ENCODE measurements around the gene DPP10.

DPP10 gene

DNA sequence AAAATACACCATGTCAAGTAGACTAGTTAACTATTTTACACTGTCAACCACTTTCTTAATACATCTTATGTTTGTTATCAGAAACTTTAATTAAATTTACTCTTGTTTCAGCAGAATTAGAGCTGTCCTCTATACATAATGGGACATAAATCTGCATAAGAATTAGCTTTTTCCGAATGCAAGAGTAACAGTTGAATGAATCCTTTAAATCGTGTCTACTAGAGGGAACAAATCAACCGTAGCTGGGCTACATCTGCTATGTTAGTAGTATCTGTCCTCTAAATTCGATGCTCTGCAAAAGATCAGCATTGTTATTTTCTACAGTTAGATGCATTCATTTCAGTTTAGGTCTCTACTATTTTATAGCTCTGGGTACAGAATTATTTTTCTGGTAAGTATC, 1090.6 kb downstream of the DPP10 start:
- Histone ChIP-seq H3K4me3 (ENCODE audit: low read depth in 1 of 2, low read length in 2 of 2) (no peak overlapping the region), H3K4me1 (ENCODE audit: control insufficient read depth in 1 of 2, insufficient read depth in 2 of 2, low read length in 2 of 2) (no peaks in the 10 kb centered on the region), H3K27me3 (ENCODE audit: low read depth, low read length) (no peaks in the 10 kb centered on the region), H3K27ac (ENCODE audit: low read length) (no peak overlapping the region), H3K36me3 (ENCODE audit: control insufficient read depth in 1 of 2, insufficient read depth in 2 of 2, low read length in 2 of 2) (no peaks in the 10 kb centered on the region), H3K9me3 (ENCODE audit: control insufficient read depth in 1 of 2, low read length in 2 of 2) (no peaks in the 10 kb centered on the region)

DNA sequence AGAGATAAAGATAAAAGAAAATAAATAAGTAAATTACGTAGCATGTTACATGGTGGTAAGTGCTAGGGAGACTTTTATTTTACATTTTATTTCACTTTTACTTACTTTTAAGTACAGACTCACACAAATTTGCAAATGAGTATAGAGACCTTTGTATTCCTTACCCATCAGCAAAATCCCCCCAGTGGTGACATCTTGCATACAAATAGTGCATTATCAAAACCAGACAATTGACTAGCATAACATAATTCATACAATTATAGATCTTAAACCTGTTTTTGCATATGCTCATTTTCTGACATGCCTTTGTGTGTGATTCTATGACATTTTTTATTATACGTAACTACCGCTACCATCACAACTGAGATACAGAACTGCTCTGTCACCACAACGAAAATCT, 1099.4 kb downstream of the DPP10 start:
- no peaks in the 10 kb centered on the region for H3K27me3 ChIP-seq (ENCODE audit: low read depth, low read length)

DNA sequence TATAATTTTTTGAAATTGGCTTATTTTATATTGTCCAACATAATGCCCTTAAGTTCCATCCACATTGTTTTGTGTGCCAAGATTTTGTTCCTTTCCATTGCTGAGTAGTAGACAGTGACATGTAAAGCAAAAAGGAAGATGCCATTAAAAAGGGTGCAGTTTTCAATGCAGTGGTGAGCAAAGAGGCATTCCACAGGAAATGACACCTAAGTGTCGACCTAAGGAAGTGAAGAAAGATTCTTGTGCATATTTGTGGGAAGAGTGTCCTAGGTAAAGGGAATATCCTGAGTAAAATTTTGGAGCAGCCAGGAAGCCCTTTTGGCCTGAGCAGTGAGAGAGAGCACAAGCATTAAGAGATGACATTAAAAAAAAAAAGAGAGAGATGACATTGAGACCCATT, 1099.9 kb downstream of the DPP10 start:
- no peaks in the 10 kb centered on the region for H3K9me3 ChIP-seq (ENCODE audit: control insufficient read depth in 1 of 2, low read length in 2 of 2)

More for the DNA sequence above, 1099.4 kb downstream of the DPP10 start:
- Histone ChIP-seq H3K4me3 (ENCODE audit: low read depth in 1 of 2, low read length in 2 of 2) (no peak overlapping the region), H3K36me3 (ENCODE audit: control insufficient read depth in 1 of 2, insufficient read depth in 2 of 2, low read length in 2 of 2) (no peaks in the 10 kb centered on the region), H3K9me3 (ENCODE audit: control insufficient read depth in 1 of 2, low read length in 2 of 2) (no peaks in the 10 kb centered on the region), H3K27ac (ENCODE audit: low read length) (no peak overlapping the region), H3K4me1 (ENCODE audit: control insufficient read depth in 1 of 2, insufficient read depth in 2 of 2, low read length in 2 of 2) (no peaks in the 10 kb centered on the region)

DNA sequence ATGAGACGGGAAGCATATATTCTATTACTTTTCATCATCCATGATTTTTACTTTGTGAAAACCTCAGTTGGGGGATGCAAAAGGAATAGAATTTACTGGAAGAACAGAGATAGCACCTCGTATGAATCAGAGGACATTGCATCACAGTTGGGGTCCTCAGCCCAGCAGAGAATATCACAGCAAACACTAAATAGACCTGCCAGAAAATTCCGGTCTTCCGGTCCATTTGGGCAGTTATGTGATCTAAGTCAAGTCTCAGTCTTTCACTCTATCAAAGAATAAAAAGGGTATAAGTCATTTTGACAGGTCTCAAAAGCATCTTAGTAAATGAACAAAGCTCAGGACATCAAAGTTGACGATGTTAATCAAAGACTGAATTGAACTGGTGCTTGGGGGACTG, 1100.6 kb downstream of the DPP10 start:
- H3K27me3 ChIP-seq (ENCODE audit: low read depth, low read length): no peaks in the 10 kb centered on the region
- H3K9me3 ChIP-seq (ENCODE audit: control insufficient read depth in 1 of 2, low read length in 2 of 2): no peaks in the 10 kb centered on the region
- H3K27ac ChIP-seq (ENCODE audit: low read length): no peak overlapping the region
- H3K4me1 ChIP-seq (ENCODE audit: control insufficient read depth in 1 of 2, insufficient read depth in 2 of 2, low read length in 2 of 2): no peaks in the 10 kb centered on the region
- no peak overlapping the region for H3K4me3 ChIP-seq (ENCODE audit: low read depth in 1 of 2, low read length in 2 of 2)
- H3K36me3 ChIP-seq (ENCODE audit: control insufficient read depth in 1 of 2, insufficient read depth in 2 of 2, low read length in 2 of 2): no peaks in the 10 kb centered on the region

More for the DNA sequence above, 1099.9 kb downstream of the DPP10 start:
- no peaks in the 10 kb centered on the region for H3K27me3 ChIP-seq (ENCODE audit: low read depth, low read length)
- H3K27ac ChIP-seq (ENCODE audit: low read length): no peak overlapping the region
- no peaks in the 10 kb centered on the region for H3K4me1 ChIP-seq (ENCODE audit: control insufficient read depth in 1 of 2, insufficient read depth in 2 of 2, low read length in 2 of 2)
- H3K36me3 ChIP-seq (ENCODE audit: control insufficient read depth in 1 of 2, insufficient read depth in 2 of 2, low read length in 2 of 2): no peaks in the 10 kb centered on the region
- no peak overlapping the region for H3K4me3 ChIP-seq (ENCODE audit: low read depth in 1 of 2, low read length in 2 of 2)

DNA sequence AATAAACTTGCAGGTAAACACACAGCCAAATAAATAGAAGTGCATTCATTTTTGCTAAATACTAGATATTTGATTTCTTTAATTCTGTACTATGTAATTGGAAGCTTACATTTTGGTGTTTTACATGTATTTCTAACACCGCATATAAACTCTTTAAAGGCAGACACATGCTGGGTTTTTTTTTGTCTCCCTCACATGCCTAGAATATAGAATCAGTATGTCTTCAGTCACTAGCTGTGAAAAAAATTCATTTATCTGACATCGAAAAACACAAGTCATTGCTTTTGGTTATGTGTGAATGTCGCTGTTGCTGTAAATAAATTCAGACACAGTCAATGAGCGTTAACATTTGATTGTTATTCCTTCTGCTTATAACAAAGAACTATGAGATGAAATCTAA, 1101.0 kb downstream of the DPP10 start:
- Histone ChIP-seq H3K9me3 (ENCODE audit: control insufficient read depth in 1 of 2, low read length in 2 of 2) (no peaks in the 10 kb centered on the region), H3K27me3 (ENCODE audit: low read depth, low read length) (no peaks in the 10 kb centered on the region), H3K36me3 (ENCODE audit: control insufficient read depth in 1 of 2, insufficient read depth in 2 of 2, low read length in 2 of 2) (no peaks in the 10 kb centered on the region), H3K4me1 (ENCODE audit: control insufficient read depth in 1 of 2, insufficient read depth in 2 of 2, low read length in 2 of 2) (no peaks in the 10 kb centered on the region), H3K4me3 (ENCODE audit: low read depth in 1 of 2, low read length in 2 of 2) (no peak overlapping the region), H3K27ac (ENCODE audit: low read length) (no peak overlapping the region)

DNA sequence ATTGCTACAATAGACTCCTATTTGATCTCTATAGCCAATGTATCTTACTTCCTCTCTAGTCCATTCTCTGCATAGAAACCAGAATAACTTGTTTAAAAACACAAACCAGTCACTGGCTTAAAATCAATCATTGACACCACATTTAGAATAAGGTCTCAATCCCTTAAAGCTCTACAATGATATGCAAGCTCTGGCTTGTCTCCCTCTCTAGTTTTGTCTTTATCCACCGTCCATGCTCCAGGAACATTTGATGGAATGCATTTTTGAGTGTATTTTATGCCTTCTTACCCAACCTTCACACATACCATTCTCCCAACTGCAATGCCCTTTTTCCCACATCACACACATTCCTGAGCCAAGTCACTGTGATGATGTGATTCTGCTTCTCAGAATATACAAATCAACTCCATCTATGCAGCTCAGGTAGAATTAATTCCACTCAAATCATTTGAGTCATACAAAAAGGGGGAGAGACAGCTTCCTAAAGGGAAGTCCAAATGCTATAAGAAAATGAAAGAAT, 1107.2 kb downstream of the DPP10 start:
- no peaks in the 10 kb centered on the region for H3K9me3 ChIP-seq (ENCODE audit: control insufficient read depth in 1 of 2, low read length in 2 of 2)
- no peaks in the 10 kb centered on the region for H3K4me1 ChIP-seq (ENCODE audit: control insufficient read depth in 1 of 2, insufficient read depth in 2 of 2, low read length in 2 of 2)
- no peak overlapping the region for H3K4me3 ChIP-seq (ENCODE audit: low read depth in 1 of 2, low read length in 2 of 2)
- H3K36me3 ChIP-seq (ENCODE audit: control insufficient read depth in 1 of 2, insufficient read depth in 2 of 2, low read length in 2 of 2): no peaks in the 10 kb centered on the region
- H3K27ac ChIP-seq (ENCODE audit: low read length): no peak overlapping the region
- no peaks in the 10 kb centered on the region for H3K27me3 ChIP-seq (ENCODE audit: low read depth, low read length)

DNA sequence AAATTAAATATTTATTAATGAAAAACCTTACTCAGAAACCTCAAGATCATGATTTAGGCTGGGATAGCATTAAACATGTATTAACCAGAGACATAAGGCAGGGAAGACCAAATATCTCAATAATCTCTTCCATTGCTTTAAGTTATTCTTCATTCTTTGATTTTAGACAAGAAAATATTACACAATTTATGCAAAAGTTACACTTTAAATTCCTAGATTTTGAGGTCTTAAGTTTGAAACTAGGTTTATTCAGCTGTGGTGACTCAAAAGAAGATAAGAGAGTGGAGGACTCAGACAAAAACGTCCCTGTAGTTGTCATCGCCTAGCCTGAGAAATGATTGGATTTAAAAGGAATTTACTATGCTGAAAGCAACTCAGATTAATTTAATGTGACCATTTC, 1110.3 kb downstream of the DPP10 start:
- H3K4me3 ChIP-seq (ENCODE audit: low read depth in 1 of 2, low read length in 2 of 2): no peak overlapping the region
- no peaks in the 10 kb centered on the region for H3K27me3 ChIP-seq (ENCODE audit: low read depth, low read length)
- no peaks in the 10 kb centered on the region for H3K9me3 ChIP-seq (ENCODE audit: control insufficient read depth in 1 of 2, low read length in 2 of 2)
- H3K4me1 ChIP-seq (ENCODE audit: control insufficient read depth in 1 of 2, insufficient read depth in 2 of 2, low read length in 2 of 2): no peaks in the 10 kb centered on the region
- no peak overlapping the region for H3K27ac ChIP-seq (ENCODE audit: low read length)
- H3K36me3 ChIP-seq (ENCODE audit: control insufficient read depth in 1 of 2, insufficient read depth in 2 of 2, low read length in 2 of 2): no peaks in the 10 kb centered on the region

DNA sequence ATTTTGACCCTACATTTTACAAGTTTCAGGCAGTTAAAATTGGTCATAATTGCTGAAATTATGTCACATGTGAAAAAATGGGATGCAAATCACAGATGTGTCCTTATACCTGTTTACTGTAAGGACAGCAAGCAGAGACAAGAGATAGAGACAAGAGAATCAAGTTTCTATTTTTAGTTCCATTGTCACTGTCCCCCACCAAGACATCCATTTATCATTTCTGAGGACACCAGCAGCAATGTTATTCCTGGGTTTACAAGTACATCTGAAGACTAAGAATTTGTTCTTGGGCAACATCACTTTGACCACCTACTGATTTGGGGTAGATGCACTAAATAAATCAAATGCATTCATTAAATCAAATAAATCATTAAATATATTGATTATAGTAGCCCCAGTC, 1111.7 kb downstream of the DPP10 start:
- Histone ChIP-seq H3K27ac (ENCODE audit: low read length) (no peak overlapping the region), H3K4me3 (ENCODE audit: low read depth in 1 of 2, low read length in 2 of 2) (no peak overlapping the region), H3K9me3 (ENCODE audit: control insufficient read depth in 1 of 2, low read length in 2 of 2) (no peaks in the 10 kb centered on the region), H3K36me3 (ENCODE audit: control insufficient read depth in 1 of 2, insufficient read depth in 2 of 2, low read length in 2 of 2) (no peaks in the 10 kb centered on the region), H3K4me1 (ENCODE audit: control insufficient read depth in 1 of 2, insufficient read depth in 2 of 2, low read length in 2 of 2) (no peaks in the 10 kb centered on the region), H3K27me3 (ENCODE audit: low read depth, low read length) (no peaks in the 10 kb centered on the region)

DNA sequence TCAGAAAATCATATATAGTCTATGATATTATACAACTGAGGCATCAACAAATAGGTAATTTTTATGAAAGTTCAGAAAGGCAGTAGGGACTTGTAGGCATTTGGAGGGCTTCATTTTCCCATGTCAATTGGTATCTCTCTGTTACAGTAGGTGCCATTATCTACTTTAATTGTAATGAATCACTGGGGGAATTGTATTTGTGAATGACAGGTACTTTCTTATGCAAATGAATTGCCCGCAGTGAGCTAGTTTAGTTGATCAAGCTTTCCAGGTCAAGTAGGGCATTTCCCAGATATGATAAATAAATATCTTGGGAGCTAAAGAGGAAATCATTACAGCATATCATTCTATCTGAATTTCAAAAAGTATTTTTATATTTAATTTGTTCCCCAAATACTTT, 1116.3 kb downstream of the DPP10 start:
- Histone ChIP-seq H3K9me3 (ENCODE audit: control insufficient read depth in 1 of 2, low read length in 2 of 2) (no peaks in the 10 kb centered on the region), H3K4me3 (ENCODE audit: low read depth in 1 of 2, low read length in 2 of 2) (no peak overlapping the region), H3K27ac (ENCODE audit: low read length) (no peak overlapping the region), H3K4me1 (ENCODE audit: control insufficient read depth in 1 of 2, insufficient read depth in 2 of 2, low read length in 2 of 2) (no peaks in the 10 kb centered on the region), H3K27me3 (ENCODE audit: low read depth, low read length) (no peaks in the 10 kb centered on the region), H3K36me3 (ENCODE audit: control insufficient read depth in 1 of 2, insufficient read depth in 2 of 2, low read length in 2 of 2) (no peaks in the 10 kb centered on the region)

DNA sequence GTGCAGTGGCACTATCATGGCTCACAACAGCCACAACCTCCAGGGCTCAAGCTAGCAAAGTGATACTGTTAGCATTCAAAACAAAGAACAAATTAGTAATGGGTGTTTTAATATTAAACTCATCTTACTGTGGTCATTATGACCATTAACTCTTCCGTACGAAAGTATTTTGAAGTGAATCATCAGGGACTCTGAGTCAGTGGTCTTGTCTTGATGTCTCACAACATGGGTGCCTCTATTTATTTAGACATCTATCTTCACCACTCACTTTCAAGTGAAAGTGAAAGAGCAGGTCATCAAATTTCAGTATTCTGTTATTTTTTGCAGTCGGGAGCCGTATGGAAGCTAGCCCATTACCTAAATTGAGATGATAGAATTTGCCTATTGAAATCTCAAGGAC, 1118.2 kb downstream of the DPP10 start:
- no peak overlapping the region for H3K4me3 ChIP-seq (ENCODE audit: low read depth in 1 of 2, low read length in 2 of 2)
- no peaks in the 10 kb centered on the region for H3K9me3 ChIP-seq (ENCODE audit: control insufficient read depth in 1 of 2, low read length in 2 of 2)
- H3K4me1 ChIP-seq (ENCODE audit: control insufficient read depth in 1 of 2, insufficient read depth in 2 of 2, low read length in 2 of 2): no peaks in the 10 kb centered on the region
- H3K27me3 ChIP-seq (ENCODE audit: low read depth, low read length): no peaks in the 10 kb centered on the region
- no peaks in the 10 kb centered on the region for H3K36me3 ChIP-seq (ENCODE audit: control insufficient read depth in 1 of 2, insufficient read depth in 2 of 2, low read length in 2 of 2)
- H3K27ac ChIP-seq (ENCODE audit: low read length): no peak overlapping the region

DNA sequence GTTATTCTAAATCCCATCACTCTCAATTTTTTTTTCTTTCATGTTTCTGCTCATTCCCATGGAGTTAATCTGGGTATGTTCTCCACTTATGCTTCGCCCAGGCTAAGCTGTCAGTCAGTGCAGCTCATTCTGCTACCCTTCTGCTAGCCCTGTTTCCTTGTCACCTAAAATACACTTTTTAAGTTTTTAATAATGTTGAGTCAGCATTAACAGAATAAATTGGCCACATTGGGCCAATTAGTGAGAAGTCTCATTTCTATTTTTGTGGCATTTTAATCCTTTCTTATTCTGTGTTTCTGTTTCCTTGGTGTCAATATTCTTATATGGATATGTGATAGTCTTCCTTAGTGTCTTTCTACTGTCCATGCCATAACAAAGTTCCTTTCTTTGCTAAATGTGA, 1126.2 kb downstream of the DPP10 start:
- Histone ChIP-seq H3K4me1 (ENCODE audit: control insufficient read depth in 1 of 2, insufficient read depth in 2 of 2, low read length in 2 of 2) (no peaks in the 10 kb centered on the region), H3K4me3 (ENCODE audit: low read depth in 1 of 2, low read length in 2 of 2) (no peak overlapping the region), H3K27ac (ENCODE audit: low read length) (no peak overlapping the region), H3K27me3 (ENCODE audit: low read depth, low read length) (no peaks in the 10 kb centered on the region), H3K9me3 (ENCODE audit: control insufficient read depth in 1 of 2, low read length in 2 of 2) (no peaks in the 10 kb centered on the region), H3K36me3 (ENCODE audit: control insufficient read depth in 1 of 2, insufficient read depth in 2 of 2, low read length in 2 of 2) (no peaks in the 10 kb centered on the region)

DNA sequence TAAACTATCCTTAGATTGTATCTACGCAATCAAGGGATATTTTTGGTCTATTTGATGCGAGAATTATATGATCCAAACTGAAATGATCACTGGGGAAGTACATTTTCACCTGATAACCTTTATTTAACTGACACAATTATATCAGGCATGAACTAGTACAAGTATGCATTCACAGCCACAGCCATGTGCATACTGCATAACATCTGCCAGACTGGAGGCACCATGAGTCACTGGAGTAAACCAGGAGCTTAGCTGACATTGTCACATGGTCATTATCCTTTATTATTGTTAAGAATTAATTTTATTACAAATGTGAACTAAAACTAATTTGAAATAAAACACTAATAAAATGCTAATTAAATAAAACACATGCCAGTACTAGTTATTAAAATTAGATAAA, 1127.1 kb downstream of the DPP10 start:
- Histone ChIP-seq H3K4me1 (ENCODE audit: control insufficient read depth in 1 of 2, insufficient read depth in 2 of 2, low read length in 2 of 2) (no peaks in the 10 kb centered on the region), H3K27me3 (ENCODE audit: low read depth, low read length) (no peaks in the 10 kb centered on the region), H3K36me3 (ENCODE audit: control insufficient read depth in 1 of 2, insufficient read depth in 2 of 2, low read length in 2 of 2) (no peaks in the 10 kb centered on the region), H3K9me3 (ENCODE audit: control insufficient read depth in 1 of 2, low read length in 2 of 2) (no peaks in the 10 kb centered on the region), H3K27ac (ENCODE audit: low read length) (no peak overlapping the region), H3K4me3 (ENCODE audit: low read depth in 1 of 2, low read length in 2 of 2) (no peak overlapping the region)
